Measurements from ENCODE around the gene ZIC4.

ZIC4 gene

GRCh38 chr3:147371771-147372340, 34.5 kb downstream of the ZIC4 start:
- DNase-seq (ENCODE audit: extremely low read depth in 1 of 2, low read depth in 1 of 2), result no peak

- DNase-seq (ENCODE audit: extremely low read depth in 1 of 2, low read depth in 1 of 2), result no peak
These were observed 35.2 kb downstream of the ZIC4 start for GRCh38 chr3:147371140-147371539.

- DNase-seq (ENCODE audit: extremely low read depth in 1 of 2, low read depth in 1 of 2), result no peak
These were observed 36.0 kb downstream of the ZIC4 start for GRCh38 chr3:147370349-147370748.

GRCh38 chr3:147369661-147370123, 36.7 kb downstream of the ZIC4 start:
- no peak for DNase-seq (ENCODE audit: extremely low read depth in 1 of 2, low read depth in 1 of 2)

- DNase-seq (ENCODE audit: extremely low read depth in 1 of 2, low read depth in 1 of 2), result no peak
These were observed 37.1 kb downstream of the ZIC4 start for GRCh38 chr3:147369231-147369630.

- no peak for DNase-seq (ENCODE audit: extremely low read depth in 1 of 2, low read depth in 1 of 2)
These were observed 37.7 kb downstream of the ZIC4 start for GRCh38 chr3:147368561-147369221.

- DNase-seq (ENCODE audit: extremely low read depth in 1 of 2, low read depth in 1 of 2), result no peak
These were observed 38.2 kb downstream of the ZIC4 start for GRCh38 chr3:147368151-147368550.

GRCh38 chr3:147367676-147368075, 38.7 kb downstream of the ZIC4 start:
- DNase-seq (ENCODE audit: extremely low read depth in 1 of 2, low read depth in 1 of 2), result no peak

GRCh38 chr3:147365196-147366115, 40.9 kb downstream of the ZIC4 start:
- no peak for DNase-seq (ENCODE audit: extremely low read depth in 1 of 2, low read depth in 1 of 2)

GRCh38 chr3:147364771-147365170, 41.6 kb downstream of the ZIC4 start:
- no peak for DNase-seq (ENCODE audit: extremely low read depth in 1 of 2, low read depth in 1 of 2)

GRCh38 chr3:147361454-147362420, 44.6 kb downstream of the ZIC4 start:
- peak in 1 of 2 donors; percentile 3 for DNase-seq (ENCODE audit: extremely low read depth in 1 of 2, low read depth in 1 of 2)

- no peak for DNase-seq (ENCODE audit: extremely low read depth in 1 of 2, low read depth in 1 of 2)
These were observed 45.5 kb downstream of the ZIC4 start for GRCh38 chr3:147360646-147361453.

- no peak for DNase-seq (ENCODE audit: extremely low read depth in 1 of 2, low read depth in 1 of 2)
These were observed 46.3 kb downstream of the ZIC4 start for GRCh38 chr3:147360051-147360439.

GRCh38 chr3:147359177-147360050, 46.9 kb downstream of the ZIC4 start:
- DNase-seq (ENCODE audit: extremely low read depth in 1 of 2, low read depth in 1 of 2), result no peak

- DNase-seq (ENCODE audit: extremely low read depth in 1 of 2, low read depth in 1 of 2), result no peak
These were observed 48.0 kb downstream of the ZIC4 start for GRCh38 chr3:147358144-147358992.

GRCh38 chr3:147356909-147357900, 49.1 kb downstream of the ZIC4 start:
- no peak for DNase-seq (ENCODE audit: extremely low read depth in 1 of 2, low read depth in 1 of 2)

Data from stimulated activated CD8-positive, alpha-beta memory T cell treated with anti-CD3 and anti-CD28 coated beads, Interleukin-7, amount 100 ng/mL, for 48 hours (primary cell).